Medulla oblongata (tissue), 1 donor: Measurements from ENCODE around the gene ELANE.
"Not testable (repeated sequence)": the region's sequence is repeated elsewhere in the genome, so short reads cannot be mapped to it uniquely, and the experiment has no call there.

Source experiments
- DNase-seq: peaks from one replicate; pipeline ENCODE4 v3.0.0-alpha.2; 2015; ENCODE audit errors: extremely low spot score

Gene ELANE

GRCh38 chr19:814152-815078 is 37.7 kb upstream of the ELANE start:
- DNase-seq = no peak

- no peak for DNase-seq
Observed at GRCh38 chr19:815079-815774, 36.9 kb upstream of the ELANE start.

- DNase-seq = no peak
Observed at GRCh38 chr19:815775-816499, 36.2 kb upstream of the ELANE start.

DNA sequence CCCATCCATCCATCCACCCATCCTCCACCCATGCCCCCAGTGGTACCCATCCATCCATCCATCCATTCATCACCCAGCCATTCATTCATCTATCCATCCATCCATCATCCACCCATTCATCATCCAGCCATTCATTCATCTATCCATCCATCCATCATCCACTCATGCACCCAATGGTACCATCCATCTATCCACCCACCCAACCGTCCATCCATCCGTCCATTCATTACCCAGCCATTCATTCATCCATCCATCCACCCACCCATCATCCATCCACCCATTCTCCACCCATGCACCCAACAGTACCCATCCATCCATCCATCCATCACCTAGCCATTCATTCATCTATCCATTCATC is 35.6 kb upstream of the ELANE start:
- no peak for DNase-seq

GRCh38 chr19:820212-820611 is 31.9 kb upstream of the ELANE start:
- DNase-seq = not testable (repeated sequence)

DNA sequence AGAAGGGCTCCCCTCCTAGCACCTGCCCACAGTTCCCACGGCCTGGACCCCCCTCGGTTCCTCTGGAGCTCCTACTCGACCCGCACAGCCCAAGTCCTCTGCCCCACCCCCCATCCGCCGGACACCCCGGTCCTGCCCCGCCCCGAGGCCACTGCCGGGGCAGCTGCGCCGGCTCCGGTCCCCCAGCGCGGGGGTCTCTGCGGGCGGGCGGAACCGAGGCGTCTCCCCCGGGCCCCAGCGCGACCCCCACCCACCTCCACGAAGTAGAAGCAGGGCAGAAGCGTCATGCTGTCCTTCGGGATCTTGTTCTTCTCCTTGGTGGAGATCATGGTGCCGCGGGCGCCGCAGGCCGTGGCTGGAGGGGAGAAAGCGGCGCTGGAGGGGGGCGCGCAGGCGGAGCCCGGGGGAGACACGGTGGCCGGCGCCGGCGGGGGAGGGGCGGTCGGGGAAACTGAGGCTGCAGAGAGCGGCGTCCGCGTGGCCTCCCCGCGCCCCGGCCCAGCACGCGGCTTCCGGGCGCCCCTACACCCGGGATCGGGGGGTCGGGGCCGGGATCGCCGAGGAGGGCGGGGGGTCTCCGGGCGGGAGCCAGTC is 30.8 kb upstream of the ELANE start:
- no peak for DNase-seq

DNA sequence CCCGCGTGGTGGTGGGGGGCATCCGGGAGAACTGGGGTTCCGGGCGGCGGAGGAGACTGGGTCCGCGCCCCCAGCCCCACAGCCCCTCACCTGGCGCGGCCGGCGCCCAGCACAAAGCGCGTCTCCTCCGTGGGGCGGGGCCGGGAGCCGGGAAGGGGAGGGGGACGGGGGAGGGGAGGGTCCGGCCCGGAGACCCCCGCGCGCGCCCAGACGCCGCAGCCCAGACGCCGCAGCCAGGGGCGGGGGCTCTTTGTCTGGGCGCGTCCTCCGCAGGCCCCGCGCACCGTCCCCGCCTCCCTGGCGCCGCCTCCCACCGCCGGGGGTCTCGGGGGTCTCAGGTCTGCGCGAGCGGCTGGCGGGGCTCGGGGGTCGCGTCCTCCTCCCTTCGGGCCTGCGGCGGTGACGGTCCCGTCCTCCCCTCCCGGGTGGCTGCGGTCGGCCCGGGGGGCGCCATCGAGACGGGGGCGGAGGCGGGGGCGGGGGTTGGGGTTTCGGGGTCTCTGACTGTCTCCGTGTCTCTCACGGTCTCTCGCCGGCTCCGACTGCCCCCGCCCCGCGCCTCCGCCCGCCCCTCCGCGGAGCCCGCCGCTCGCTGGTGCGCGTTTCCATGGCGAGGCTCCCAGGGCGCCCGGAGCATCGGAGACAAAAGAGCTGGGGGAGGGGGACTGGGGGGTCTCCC is 30.1 kb upstream of the ELANE start, which contains the start of gene PLPPR3:
PLPPR3 (minus strand) TSS at position 131 of the 679 bp plus-strand sequence. CDS start 396 bp downstream, outside the sequence.
- DNase-seq = no peak

GRCh38 chr19:823565-824121 is 28.5 kb upstream of the ELANE start:
- no peak for DNase-seq

DNA sequence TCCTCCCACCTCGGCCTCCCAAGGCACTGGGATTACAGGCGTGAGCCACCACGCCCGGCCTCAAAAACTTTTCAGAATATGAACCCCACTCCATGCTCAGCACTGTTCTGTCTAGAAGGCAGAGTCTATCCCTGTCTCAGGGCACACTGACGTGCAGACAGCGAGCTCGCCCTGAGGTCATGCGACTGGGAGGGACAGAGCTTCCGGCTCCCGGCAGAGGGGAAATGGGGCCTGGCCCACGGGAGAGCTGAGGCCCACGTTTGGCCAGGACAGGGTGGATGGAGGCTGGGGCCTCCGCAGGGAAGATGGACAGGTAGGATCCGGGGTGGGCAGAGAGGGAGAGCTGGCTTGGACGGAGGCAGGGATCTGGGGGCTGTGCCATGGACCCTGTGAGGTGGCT is 27.2 kb upstream of the ELANE start:
- no peak for DNase-seq

- DNase-seq = no peak
Observed at GRCh38 chr19:825897-826644, 26.0 kb upstream of the ELANE start.

DNA sequence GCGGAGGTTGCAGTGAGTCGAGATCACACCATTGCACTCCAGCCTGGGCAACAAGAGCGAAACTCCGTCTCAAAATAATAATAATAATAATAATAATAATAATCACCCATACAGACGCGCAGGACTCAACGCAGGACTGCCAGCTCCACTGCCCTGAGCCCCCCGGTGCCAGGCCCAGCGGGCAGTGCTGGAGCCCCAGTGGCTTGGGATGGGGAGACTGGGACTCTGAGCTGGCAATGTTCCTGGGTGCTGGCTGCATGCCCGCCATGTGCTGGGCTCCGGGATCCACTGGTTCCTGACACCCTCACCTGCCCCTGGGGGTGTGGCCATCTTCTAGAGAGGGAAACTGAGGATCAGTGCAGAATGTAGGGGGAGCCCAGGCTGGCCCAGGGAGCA is 24.8 kb upstream of the ELANE start:
- no peak for DNase-seq

GRCh38 chr19:827710-828321 is 24.3 kb upstream of the ELANE start, which contains the start of gene AZU1:
Gene AZU1 (plus strand): TSS chr19:827837. CDS start chr19:827847, 10 bp downstream.
- DNase-seq = no peak

GRCh38 chr19:829129-829758 is 22.9 kb upstream of the ELANE start:
- no peak for DNase-seq

DNA sequence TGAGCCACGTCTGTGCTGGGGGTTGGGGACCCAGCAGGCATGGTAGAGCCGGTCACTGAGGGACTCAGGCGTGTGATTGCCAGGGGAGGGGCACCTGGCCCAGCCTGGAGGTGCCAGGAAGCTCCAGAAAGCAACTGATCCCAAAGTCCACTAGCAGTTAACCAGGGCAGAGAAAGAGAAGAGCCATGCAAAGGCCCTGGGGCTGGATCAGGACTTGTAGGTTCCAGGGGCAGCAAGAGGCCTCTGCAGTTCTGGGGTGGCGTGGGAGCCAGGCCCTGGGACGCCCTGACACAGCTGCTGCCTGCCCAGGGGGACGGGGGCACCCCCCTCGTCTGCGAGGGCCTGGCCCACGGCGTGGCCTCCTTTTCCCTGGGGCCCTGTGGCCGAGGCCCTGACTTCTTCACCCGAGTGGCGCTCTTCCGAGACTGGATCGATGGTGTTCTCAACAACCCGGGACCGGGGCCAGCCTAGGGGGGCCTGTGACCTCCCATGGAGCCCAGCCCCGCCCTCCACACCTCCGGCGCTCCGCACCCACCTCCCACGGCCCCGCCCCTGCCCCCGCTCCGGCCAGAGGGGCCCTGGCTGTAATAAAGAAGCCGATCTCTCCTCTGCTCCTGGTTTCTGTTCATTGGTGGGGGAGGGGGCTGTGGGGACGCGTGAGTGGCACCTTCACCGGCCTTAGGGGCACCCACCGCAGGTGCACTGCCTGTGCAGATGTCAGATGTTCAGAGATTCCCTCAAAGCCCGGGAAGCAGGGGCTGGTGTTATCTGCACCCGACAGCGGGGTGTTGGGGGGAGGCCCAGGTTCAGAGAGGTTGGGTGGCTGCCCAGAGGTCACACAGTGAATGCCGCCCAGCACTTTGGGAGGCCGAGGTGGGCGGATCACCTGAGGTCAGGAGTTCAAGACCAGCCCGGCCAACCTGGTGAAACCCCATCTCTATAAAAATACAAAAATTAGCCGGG is 20.4 kb upstream of the ELANE start:
- DNase-seq = no peak

- DNase-seq = no peak
Observed at GRCh38 chr19:834216-834615, 17.9 kb upstream of the ELANE start.

GRCh38 chr19:835210-835810 is 16.8 kb upstream of the ELANE start:
- DNase-seq = no peak

DNA sequence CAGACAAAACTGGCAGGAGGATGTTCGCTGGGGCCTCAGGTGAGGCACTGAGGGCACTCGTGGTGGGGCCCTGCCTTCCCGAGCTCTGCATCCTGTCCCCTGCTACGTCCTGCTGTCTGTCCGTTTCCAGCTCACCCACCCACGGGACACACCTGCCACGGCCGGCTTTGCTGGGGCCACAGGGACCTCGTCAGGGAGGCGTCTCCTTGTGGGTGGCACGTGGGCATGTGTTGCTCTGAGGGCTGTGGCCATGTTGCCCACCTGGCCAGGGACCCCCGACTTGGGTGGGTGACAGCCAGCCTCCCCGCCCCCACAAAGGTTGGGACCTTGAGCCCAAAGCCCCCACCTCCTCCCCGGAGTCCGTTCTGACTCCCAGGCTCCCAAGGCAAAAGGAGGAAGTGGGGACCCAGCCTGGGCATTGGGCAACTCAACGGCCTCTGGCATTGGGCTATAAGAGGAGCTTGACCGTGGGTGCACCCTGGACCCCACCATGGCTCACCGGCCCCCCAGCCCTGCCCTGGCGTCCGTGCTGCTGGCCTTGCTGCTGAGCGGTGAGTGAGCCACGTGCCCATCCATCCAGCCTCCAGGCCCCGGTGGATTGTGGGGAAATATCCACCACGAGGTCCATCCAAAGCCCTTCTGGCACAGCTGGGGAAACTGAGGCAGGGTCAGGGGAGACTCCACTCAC is 11.4 kb upstream of the ELANE start, which contains the start of gene PRTN3:
PRTN3 (plus strand) TSS at position 481 of the 688 bp plus-strand sequence; CDS start at position 491, 10 bp downstream.
- no peak for DNase-seq
